GM20000 (cell line): ENCODE data around the gene LONP1.

ENCODE experiments used
- DNase-seq: peaks from one replicate; pipeline ENCODE4 v3.0.0; 2012; ENCODE audit warnings: low spot score
- TF ChIP-seq, protein P1 (sequence below): IDR thresholded peaks from 2 replicates; pipeline ENCODE4 v1.5.1; 2012; ENCODE audit warnings: mild to moderate bottlenecking, control low read depth; ENCODE audit errors: extremely low read depth, missing control alignments

The LONP1 gene

DNA sequence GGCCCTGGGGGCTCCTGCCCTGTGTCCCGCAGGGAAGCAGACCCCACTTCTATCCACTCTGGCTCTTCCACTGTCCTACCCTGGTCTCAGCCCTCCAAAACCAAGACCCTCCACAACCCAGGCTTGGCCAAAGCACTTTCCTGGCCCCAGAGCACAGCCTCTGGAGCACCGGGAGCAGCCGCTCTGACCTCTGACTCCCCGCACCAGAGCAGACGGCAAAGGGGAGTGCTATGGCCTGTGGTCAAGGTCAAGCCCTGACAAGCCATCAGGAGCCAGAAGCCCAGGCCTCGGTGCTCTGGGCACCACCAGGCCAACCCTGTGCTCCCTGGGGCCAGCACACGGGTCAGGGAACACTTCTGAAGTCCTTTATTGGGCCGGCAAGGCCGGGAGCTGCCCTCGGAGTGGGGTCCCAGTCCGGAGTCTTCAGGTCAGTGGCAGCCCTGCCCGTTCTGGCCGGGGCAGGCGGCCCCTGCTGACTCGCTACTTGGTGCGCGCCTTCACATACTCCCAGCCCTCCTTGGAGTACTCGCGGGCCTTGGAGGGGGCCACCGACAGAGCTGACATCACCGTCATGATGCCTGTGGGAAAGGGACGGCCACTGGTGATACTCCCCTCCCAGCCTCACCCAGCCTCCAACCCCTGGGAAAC lies 41.8 kb downstream of the LONP1 start:
- TF ChIP-seq, protein P1, sequence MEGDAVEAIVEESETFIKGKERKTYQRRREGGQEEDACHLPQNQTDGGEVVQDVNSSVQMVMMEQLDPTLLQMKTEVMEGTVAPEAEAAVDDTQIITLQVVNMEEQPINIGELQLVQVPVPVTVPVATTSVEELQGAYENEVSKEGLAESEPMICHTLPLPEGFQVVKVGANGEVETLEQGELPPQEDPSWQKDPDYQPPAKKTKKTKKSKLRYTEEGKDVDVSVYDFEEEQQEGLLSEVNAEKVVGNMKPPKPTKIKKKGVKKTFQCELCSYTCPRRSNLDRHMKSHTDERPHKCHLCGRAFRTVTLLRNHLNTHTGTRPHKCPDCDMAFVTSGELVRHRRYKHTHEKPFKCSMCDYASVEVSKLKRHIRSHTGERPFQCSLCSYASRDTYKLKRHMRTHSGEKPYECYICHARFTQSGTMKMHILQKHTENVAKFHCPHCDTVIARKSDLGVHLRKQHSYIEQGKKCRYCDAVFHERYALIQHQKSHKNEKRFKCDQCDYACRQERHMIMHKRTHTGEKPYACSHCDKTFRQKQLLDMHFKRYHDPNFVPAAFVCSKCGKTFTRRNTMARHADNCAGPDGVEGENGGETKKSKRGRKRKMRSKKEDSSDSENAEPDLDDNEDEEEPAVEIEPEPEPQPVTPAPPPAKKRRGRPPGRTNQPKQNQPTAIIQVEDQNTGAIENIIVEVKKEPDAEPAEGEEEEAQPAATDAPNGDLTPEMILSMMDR, result no peak
- DNase-seq, result no peak

DNA sequence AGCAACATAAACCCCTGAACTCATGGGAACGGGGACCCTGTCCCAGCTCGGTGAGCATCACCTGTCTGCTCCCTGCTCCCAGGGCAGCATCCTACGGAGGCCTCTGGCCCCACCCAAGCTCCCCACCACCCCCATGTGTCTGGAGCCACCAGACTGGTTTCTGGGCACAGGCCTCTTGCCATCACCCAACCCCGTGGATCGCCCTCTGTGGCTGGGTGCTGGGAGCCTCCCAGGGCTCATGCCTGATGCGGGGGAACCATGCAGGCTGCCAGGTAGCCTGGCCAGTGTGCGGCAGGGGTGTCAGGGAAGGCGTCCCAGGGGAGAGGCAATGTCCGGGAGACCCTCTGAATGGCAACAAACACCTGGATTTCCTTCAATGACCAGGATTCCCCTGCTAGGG lies 42.4 kb downstream of the LONP1 start:
- DNase-seq, result no peak
- TF ChIP-seq, protein P1, result no peak

DNA sequence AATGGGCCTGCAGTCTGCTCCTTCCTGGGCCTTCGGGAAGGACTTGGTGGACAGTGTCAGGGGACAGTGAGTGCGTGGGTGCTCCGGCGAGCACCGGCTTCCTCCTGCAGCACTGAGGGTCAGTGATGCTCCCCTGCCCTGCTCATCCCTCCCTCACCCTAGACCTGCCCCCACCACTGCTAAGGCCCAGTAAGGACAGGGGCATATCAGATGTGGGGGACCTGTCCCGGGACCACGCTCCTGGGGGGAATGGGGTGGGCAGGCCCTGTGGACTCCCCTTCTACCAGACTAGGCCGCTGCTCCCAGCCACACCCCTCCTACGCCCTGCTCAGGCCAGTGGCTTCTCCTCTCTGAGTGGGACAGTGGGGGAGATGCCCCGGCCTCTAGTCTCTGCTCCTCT lies 42.8 kb downstream of the LONP1 start:
- TF ChIP-seq, protein P1, result no peak
- no peak for DNase-seq

DNA sequence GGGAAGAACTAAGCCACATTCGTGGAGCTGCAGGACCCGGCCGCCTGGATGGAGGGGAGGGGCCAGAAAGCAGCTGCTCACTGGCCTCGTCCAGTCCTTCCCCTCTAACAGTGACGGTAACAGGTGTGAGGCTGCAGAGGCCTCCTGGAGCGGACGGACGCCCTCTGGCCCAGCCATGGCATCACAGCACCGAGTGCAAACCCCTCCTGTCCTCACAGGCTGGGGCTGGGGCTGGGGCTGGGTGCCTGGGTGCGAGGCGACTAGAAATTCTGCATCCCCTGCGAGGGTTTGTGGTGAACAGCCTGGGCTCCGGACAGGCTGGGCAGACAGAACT lies 43.2 kb downstream of the LONP1 start:
- TF ChIP-seq, protein P1, result no peak

DNA sequence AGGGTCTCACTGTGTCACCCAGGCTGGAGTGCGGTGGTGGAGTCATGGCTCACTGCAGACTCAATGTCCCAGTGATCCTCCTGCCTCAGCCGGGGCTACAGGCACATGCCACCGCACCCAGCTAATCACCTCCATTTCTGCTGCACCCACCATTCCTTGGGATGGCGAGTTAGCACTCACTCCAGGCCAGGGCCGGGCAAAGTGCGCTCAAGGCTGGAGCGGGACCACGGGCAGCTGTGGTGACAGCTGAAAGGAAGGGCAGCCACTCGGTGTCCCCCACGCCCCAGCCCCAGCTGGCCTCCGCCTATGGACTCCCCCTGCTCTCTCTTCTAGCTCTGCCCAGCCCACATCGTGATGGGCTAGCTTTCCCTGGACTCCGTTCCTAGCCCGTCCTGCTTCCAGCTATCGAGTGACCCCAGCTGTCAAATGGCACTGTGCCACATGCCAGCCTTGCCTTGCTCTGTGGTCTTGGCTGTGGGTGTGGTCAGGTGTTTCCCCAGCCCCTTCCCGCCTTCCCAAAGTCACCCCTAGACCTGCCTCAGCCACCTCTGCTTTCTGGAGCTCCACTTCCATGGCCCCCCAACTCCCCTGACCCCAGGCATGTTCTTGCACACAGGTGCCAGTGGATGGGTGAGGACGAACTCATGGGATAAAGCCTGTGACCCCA lies 43.7 kb downstream of the LONP1 start:
- DNase-seq, result no peak
- TF ChIP-seq, protein P1, result no peak

More for the DNA sequence above, 43.2 kb downstream of the LONP1 start:
- DNase-seq, result no peak

DNA sequence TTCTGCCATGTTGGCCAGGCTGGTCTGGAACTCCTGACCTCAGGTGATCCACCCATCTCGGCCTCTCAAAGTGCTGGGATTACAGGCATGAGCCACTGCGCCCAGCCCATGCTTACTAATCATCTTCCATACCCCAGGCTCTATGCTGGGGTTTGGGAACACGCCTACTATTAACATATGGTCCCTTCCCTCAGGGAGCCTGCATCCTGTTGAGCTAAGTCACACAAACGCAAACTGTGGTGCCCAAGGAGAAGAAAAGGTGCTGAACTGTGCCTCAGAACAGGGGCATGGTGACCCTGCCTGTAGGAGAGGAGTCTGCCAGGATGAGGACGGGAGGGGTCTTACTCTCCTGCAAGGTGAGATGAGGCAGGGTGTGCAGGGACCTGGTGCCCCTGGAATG lies 45.2 kb downstream of the LONP1 start:
- TF ChIP-seq, protein P1, result no peak
- no peak for DNase-seq

DNA sequence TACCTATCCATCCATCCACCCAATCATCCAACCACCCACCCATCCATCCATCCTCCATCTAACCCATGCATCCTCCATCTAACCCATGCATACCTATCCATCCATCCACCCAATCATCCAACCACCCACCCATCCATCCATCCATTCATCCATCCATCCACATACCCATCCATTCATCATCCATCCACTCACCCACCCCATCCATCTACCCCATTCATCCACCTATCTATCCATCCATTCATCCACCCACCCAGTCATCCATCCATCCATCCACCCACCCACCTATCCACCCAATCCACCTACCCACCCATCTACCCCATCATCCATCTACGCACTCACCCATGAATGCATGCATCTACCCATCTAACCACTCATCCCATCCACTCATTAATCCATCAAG lies 46.2 kb downstream of the LONP1 start:
- TF ChIP-seq, protein P1, result no peak
- DNase-seq, result no peak
